Activated CD8-positive, alpha-beta memory T cell treated with anti-CD3 and anti-CD28 coated beads for 36 hours (primary cell): ENCODE data around the gene WDR37. TPM values are rescaled to one million over a fixed set of nuclear protein-coding genes. Genes with fewer than 3 reads are reported as not detected.
"Not testable (repeated sequence)": the region's sequence is repeated elsewhere in the genome, so short reads cannot be mapped to it uniquely, and the experiment has no call there.

Experiments used
- CTCF ChIA-PET: fragments of 350-600 bp; sonication (Branson Sonifier 250); formaldehyde crosslinking; loops from one replicate; lab custom pipeline; 2021; ENCODE audit warnings: antibody characterized with exemption; lab: Charles Lee
- POLR2A ChIA-PET: fragments of 350-600 bp; sonication (Branson Sonifier 250); formaldehyde crosslinking; loops from one replicate; lab custom pipeline; 2021; ENCODE audit warnings: antibody characterized with exemption; lab: Charles Lee
- total RNA-seq, 2 experiments: library from RNA; stranded (reverse); gene quantifications; one replicate each; pipeline ENCODE4 v1.2.3, GENCODE V29; 2021

The WDR37 gene
- total RNA-seq, 2 experiments from 2014 or later, result 13.5 to 16.7 TPM

DNA sequence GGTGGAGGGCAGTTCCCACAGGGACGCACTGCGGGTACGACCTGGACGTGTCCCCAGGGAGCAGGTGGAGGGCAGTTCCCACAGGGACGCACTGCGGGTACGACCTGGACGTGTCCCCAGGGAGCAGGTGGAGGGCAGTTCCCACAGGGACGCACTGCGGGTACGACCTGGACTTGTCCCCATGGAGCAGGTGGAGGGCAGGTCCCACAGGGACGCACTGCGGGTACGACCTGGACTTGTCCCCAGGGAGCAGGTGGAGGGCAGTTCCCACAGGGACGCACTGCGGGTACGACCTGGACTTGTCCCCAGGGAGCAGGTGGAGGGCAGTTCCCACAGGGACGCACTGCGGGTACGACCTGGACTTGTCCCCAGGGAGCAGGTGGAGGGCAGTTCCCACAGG, 17.4 kb upstream of the WDR37 start:
- POLR2A ChIA-PET, CTCF ChIA-PET: not testable (repeated sequence)

DNA sequence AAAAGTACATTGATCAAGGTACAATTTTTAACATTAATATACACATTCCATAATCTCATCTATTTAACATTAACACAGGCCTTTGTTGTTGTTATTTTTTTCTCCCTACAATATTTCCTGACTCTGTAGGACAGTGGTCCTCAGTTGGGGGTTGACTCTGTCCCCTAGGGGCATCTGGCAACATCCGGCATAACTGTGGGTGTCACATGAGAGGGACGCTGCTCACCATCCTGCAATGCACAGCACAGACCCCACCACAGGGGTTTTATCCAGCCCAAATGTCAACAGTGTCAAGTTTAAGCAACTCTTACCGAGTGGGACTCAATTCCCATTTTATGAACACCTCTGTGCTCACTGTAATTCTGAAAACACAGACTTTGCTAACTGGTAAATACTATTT, 16.1 kb upstream of the WDR37 start:
- CTCF ChIA-PET, result no interaction called here

DNA sequence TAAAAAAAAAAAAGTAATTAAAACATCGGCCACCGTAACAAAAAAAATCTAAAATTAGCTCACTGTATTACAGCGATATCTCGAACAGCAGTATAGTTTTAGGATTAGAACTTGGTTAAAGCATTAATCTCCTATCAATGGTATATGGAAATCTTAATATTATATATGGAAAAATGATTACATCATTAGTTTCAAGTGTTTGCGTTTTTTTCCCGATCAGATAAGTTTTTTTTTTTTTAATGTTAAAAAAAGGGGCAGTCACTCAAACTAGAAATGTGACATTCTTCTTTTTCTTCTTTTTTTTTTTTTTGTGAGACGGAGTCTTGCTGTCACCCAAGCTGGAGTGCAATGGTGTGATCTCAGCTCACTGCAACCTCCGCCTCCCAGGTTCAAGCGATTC, 14.7 kb upstream of the WDR37 start:
- ChIA-PET CTCF (interaction anchor here (1.4 kb wide), 1 partner anchor 43 kb away, joined by 3 read pairs; no protein-coding TSS in a partner anchor), POLR2A (no interaction called here)

More for the DNA sequence above, 16.1 kb upstream of the WDR37 start:
- POLR2A ChIA-PET, result no interaction called here

DNA sequence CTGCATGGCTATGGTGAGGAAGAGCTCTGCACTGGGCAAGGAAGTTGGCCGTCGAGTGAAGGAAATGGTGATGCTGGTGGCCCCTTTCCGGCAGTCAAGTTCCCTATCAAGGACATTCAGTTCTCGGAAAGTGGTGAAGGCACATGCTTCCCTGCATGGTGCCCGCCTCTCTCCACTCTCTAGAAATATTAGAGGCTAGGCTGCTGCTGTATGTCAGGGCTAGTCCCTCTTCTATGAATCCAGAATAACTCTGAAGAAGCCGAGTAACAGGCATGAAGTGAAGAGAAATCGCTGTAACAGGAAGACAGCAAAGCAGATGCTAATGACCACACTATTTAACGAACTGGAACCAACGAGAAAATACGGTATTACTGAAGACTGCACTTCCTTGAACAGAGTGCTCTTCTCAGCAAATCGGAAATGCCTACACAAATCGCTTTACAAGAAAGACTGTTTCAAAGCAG, 12.6 kb upstream of the WDR37 start:
- POLR2A ChIA-PET, result interaction anchor here (0.6 kb wide), 1 partner anchor 233 kb away, joined by 5 read pairs; no protein-coding TSS in a partner anchor

DNA sequence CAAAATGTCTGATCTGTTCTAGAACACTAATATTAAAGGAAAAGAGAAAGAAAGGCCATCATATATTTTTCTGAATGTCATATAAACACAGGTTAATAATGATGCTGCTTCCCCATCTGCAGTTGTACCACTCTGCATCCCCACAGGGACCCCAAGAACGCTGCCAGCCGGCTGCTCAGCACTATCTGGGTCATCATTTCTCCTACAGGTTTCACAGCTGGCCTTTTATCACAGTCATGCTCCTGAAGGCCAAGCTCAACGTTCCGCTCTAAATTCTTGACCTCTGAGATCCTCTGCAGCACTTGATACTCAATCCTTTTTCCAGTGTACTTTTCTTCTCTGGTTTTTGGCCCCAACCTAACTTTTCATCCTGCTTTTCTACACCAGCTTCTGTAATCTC, 12.0 kb upstream of the WDR37 start:
- ChIA-PET CTCF (no interaction called here), POLR2A (interaction anchor here (0.6 kb wide), 1 partner anchor 233 kb away, joined by 5 read pairs; no protein-coding TSS in a partner anchor)

More for the DNA sequence above, 12.6 kb upstream of the WDR37 start:
- CTCF ChIA-PET, result interaction anchor here (0.6 kb wide), 1 partner anchor 43 kb away, joined by 4 read pairs; no protein-coding TSS in a partner anchor

DNA sequence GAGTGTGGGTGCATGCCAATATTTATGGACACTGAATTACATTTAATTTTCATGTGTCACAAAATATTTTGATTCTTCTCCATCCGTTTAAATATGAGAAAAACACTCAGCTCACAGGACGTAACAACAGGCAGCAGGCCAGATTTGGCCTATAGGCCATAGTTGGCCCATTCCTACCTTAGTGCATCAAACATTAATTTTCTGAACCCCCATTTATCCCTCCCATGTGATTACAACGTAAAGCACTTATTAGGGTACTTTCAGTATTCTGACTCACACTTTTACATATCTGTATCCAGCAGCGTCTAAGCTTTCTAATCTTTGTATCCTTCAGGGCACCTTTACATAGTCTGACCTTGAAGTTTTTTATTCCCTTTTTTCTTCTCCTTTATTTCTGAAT, 11.2 kb upstream of the WDR37 start:
- POLR2A ChIA-PET, result no interaction called here
- CTCF ChIA-PET, result no interaction called here

DNA sequence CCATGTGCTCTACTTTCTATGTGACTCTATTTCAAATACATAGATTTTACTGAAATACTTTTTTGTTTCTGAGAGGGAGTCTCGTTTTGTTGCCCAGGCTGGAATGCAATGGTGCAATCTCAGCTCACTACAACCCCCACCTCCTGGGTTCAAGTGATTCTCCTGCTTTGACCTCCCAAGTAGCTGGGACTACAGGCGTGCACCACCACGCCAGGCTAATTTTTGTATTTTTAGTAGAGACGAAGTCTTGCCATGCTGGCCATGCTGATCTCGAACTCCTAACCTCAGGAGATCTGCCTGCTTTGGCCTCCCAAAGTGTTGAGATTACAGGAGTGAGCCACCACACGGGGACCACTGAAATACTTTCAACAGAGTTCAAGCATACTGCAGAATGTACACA, 10.8 kb upstream of the WDR37 start:
- POLR2A ChIA-PET, result no interaction called here
- CTCF ChIA-PET, result no interaction called here

DNA sequence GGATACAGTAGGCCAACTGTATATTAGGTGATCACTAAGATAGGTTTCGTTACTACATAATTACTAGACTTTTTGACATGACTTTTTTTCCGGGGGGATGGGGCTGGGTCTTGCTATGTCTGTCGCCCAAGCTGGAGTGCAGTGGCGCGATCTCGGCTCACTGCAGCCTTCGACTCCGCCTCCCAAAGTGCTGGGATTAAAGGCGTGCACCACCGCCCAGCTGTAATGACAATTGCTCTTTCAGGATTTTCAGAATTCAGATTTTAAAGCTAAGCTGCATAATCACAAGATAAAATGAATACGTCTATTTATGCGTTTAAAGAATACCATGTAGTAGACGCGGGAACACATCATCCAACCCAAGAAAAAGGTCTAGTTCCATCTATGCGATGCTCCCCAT, 8.2 kb upstream of the WDR37 start:
- ChIA-PET CTCF (no interaction called here), POLR2A (interaction anchor here (0.6 to 1.2 kb wide), 4 partner anchors 13 to 61 kb away, joined by 3 to 8 read pairs (median 4); partner anchors contain the start of gene GTPBP4)

DNA sequence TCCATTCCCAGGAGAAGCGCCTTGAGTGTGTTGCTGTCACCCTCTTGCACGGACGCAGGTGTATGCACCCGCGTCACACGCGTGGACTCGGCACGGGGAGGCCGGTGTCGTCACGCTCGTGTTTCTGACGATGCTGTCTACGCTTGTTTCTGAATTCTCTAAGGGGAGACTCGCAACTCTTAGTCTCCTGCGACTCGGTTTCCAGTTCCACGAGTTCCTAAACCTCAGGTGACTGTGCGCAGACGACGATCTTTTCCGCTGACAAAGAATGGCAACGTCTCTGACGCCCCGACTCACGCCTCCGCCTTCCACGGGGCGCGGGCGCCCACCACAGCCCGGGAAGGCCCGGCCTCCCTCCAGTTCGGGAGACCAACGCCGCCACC, 7.8 kb upstream of the WDR37 start:
- CTCF ChIA-PET, result interaction anchor here (1.2 kb wide), 1 partner anchor 51 kb away, joined by 3 read pairs; no protein-coding TSS in a partner anchor
- POLR2A ChIA-PET, result interaction anchor here (0.6 to 1.3 kb wide), 5 partner anchors 13 to 117 kb away, joined by 3 to 8 read pairs (median 4); partner anchors contain the start of genes GTPBP4 and LARP4B

DNA sequence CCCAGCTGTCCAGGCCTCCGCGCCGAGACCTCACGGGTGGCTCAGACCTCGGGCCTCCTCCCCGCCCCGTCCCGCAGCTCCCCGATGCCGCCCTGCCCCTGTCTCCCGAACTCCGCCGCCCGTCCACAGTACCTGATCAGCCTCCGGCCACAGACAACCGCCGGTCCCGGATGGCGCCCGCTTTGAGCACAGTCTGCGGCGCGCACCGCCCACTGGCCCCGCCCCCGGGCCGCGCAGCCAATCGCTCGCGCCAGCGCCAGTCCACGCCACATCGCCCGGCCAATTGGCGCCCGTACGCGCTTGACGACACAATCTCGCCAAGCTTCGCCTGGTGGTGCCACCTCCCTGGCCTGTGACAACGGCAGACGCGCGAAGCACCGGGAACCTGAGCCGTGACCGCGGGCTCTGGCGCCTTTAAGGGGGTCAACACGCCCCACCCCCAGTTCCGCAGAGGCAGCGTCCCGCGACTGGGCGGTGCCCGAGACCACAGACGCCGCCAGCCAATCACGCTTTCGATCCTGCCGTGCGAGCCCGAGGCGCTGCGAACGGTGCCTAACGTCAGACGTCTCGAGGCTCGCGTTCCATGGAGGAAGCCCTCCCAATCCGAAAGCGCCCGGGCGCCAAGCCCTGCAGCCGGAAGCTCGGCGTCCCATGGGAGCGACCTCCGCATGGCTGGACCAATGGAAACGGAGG, 7.3 kb upstream of the WDR37 start, which contains the start of gene IDI1:
Gene IDI1 (minus strand): TSS at position 388 of the 693 bp plus-strand sequence. CDS start 116 bp downstream, at position 272.
- ChIA-PET CTCF (interaction anchor here (1.2 kb wide), 1 partner anchor 52 kb away, joined by 3 read pairs; no protein-coding TSS in a partner anchor), POLR2A (interaction anchor here (0.6 to 1.3 kb wide), 7 partner anchors 13 to 117 kb away, joined by 3 to 8 read pairs (median 3); partner anchors contain the start of genes GTPBP4 and LARP4B)

DNA sequence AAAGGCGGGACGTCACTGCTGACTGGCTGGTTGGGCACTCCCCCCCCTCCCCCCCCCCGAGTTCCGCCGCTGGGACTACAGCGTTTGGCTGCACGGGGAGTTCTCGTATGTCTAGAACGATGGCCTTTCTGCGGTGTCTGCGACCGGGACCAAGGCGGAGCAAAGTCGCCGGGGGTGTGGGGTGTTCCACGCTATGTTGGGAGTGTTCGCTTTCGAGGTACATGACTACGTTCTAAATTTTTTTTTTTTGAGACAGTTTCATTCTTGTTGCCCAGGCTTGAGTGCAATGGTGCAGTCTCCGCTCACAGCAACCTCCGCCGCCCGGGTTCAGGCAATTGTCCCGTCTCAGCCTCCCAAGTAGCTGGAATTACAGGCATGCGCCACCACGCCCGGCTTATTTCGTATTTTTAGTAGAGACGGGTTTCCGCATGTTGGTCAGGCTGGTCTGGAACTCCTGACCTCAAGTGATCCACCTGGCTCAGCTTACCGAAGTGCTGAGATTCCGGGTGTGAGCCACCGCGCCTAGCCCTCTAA, 6.7 kb upstream of the WDR37 start:
- CTCF ChIA-PET, result interaction anchor here (1.2 kb wide), 1 partner anchor 52 kb away, joined by 3 read pairs; no protein-coding TSS in a partner anchor
- POLR2A ChIA-PET, result interaction anchor here (0.6 to 1.3 kb wide), 5 partner anchors 15 to 119 kb away, joined by 3 read pairs; partner anchors contain the start of genes GTPBP4 and LARP4B

DNA sequence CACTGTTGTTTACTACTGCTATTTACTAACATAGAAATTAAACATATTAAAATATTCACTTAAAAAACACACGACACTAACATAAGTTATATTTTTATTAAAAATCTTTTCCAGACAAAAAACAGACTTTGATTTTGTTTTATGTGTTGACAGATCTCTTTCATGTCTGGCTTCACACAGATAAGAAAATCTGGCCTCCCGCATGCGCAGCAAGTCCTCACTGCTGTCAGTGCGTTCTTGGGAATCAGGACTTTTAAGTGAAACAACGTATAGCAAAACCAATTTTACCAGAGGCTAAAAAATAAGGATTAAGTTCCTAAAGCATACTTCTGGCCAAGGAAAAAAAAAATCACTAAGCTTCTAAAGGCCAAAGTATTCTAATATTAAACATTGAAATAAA, 6.0 kb upstream of the WDR37 start:
- POLR2A ChIA-PET, result interaction anchor here (0.6 to 0.7 kb wide), 2 partner anchors 11 to 120 kb away, joined by 3 read pairs; no protein-coding TSS in a partner anchor
- CTCF ChIA-PET, result no interaction called here

DNA sequence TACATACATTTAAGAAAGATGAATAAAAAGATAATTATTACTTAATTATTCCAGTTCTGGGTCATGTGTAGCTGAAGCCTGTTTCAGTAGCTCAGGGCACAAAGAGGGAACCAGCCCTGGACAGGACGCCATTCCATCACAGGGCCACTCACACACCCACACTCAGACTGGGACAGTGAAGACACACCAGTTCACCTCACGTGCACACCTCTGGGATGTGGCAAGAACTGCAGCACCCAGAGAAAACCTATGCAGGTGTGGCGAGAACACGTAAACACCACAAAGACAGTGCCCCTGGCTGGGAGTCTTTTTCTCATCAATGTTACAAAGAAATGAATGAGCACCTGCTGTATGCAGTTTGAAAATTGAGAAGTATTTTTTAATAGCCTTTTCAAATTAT, 5.6 kb upstream of the WDR37 start:
- ChIA-PET CTCF (no interaction called here), POLR2A (interaction anchor here (0.7 kb wide), 1 partner anchor 11 kb away, joined by 3 read pairs; no protein-coding TSS in a partner anchor)

DNA sequence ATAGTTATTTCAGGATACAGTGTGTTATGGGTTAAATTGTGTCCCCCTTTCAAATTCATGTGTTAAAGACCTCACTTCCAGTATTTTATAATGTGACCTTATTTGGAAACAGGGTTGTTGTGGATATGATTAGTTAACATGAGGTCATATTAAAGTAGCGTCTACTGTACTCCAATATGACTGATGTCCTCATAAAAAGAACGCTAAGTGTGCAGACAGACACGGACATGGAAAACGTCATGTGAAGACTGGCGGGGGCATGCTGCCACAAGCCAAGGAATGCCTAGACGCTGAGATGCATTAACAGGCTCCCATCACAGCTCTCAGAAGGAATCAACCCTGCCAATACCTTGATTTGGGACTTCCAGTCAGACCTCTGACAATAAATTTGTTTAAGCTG, 1.5 kb upstream of the WDR37 start:
- POLR2A ChIA-PET, result interaction anchor here (0.5 kb wide), 1 partner anchor 126 kb away, joined by 3 read pairs; no protein-coding TSS in a partner anchor
- CTCF ChIA-PET, result no interaction called here

DNA sequence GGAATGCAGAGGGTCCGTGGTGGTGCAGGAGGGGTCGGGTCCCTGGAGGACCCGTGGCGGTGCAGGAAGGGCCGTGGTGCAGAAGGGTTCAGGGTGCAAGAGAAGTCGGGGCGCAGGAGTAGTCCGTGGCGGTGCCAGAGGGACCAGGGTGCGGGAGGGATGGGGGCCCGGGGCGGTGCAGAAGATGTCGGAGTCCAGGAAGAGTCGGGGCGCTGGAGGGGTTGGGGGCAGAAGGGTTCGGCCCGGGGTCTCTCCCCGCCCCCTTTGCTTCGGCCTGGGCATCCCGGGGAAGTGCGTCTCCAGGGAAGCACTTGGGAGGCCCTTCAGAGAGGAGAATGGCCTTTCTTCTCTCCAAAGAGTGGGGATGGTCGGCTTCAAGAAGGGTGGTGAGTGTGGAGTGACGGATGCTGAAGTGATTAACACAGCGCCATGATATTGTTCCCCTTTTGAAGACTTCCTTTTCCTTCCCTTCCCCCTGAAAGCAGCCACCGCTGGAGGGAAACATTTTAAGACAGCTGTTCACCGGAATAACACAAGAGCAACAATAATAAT, 997 bp downstream of the WDR37 start:
- ChIA-PET POLR2A (no interaction called here), CTCF (no interaction called here)

DNA sequence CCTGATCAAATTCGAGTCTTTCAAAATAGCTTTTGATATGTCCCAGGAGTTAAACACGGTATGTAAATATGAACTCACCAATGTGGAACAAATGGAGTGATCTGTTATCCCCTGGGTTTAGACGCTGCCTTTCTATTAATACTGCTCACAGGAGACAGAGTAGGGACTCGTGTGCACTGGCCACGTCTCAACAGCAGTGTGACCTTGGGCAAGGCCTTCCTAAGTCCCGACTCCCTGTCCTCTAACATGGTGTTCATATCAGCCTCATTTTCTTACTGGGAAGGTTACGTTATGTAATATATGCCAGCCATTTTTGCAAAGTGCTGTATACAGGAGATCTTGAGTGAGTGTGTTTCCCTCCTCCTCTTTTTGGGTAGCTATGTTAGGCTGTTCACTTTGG, 1.8 kb downstream of the WDR37 start:
- ChIA-PET POLR2A (no interaction called here), CTCF (no interaction called here)

DNA sequence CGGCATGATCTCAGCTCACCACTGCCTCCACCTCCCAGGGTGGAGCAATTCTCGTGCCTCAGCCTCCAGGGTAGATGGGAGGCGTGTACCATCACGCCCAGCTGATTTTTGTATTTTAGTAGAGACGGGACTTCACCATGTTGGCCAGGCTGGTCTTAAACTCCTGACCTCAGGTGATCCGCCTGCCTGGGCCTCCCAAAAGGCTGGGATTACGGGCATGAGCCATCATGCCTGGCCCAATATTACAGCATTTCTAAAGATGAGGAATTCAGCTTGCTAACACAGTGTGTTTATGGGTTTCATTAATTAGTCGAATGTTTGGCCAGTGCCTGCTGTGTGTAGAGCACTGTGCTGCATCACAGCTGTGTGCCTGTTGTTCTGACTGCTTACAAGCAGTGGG, 3.7 kb downstream of the WDR37 start:
- POLR2A ChIA-PET, result no interaction called here
- CTCF ChIA-PET, result no interaction called here

DNA sequence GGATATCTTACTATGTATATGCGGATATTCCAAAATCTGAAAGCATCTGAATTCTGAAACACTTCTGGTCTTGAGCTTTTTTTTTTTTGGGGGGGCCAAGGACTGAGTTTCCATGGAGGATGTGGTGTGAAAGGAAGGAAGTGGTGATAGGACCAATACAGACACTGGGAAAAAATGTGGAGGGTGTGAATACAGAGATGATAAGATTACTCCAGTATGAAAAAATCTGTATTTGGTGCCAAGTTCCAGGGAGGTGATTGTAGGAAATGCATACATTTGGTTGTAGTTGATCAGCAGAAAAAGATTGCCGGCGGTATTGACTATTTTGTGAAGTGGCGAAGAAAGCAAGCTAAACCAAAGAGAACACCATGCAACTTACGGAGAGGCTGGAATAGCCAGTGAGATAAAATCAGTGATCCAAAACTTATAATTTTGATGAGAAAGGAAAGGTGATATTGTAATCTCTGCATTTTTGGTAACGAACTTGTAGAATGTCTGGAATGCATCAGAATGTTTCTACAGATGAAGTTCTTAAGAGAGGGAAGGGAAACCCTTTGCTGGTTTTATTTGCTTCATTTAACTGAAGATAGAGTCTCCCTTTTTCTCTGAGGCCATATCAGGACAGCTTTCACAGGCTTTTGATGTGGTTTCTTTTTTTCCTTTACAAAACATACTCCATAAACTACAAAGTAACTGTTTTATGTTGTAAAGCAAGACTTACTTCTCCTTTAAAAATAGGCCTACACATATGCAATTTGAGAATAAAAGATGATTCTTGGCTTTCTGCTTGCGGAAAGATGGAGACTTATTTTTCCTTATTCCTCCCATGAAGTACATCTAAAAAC, 6.0 kb downstream of the WDR37 start:
- ChIA-PET POLR2A (interaction anchor here (0.6 to 0.8 kb wide), 2 partner anchors 12 to 14 kb away, joined by 3 to 8 read pairs; partner anchors contain the start of gene IDI1), CTCF (interaction anchor here (0.6 kb wide), 1 partner anchor 73 kb away, joined by 3 read pairs; no protein-coding TSS in a partner anchor)
